Vagina (tissue), 2 donors: ENCODE data around the gene KIAA0513. TPM values are rescaled to one million over a fixed set of nuclear protein-coding genes. Genes with fewer than 3 reads are reported as not detected.

Experiments
- DNase-seq, 2 donors: peaks; one replicate each; pipeline ENCODE4 v3.0.0-alpha.2; 2017; ENCODE audit errors: extremely low spot score in 2 of 2
- H3K27ac ChIP-seq: fragments of 200-600 bp; sonication (generic); one replicate; pipeline ENCODE4 v1.5.1; 2019
- H3K27me3 ChIP-seq: fragments of 200-600 bp; sonication (generic); one replicate; pipeline ENCODE4 v1.5.1; 2019
- H3K36me3 ChIP-seq, 2 donors: fragments of 200-600 bp; sonication (generic); one replicate each; pipeline ENCODE4 v1.5.1; 2017 to 2019
- H3K4me1 ChIP-seq: fragments of 200-600 bp; sonication (generic); one replicate; pipeline ENCODE4 v1.5.1; 2019
- H3K4me3 ChIP-seq, 2 donors: fragments of 200-600 bp; sonication (generic); 1 replicate in 1 of 2; 2 replicates in 1 of 2; pipeline ENCODE4 v1.5.1; 2016 to 2019
- H3K9me3 ChIP-seq: fragments of 200-600 bp; sonication (generic); one replicate; pipeline ENCODE4 v1.5.1; 2019
- CTCF ChIP-seq, 3 experiments: fragments of 450-650 bp in 2 of 3; fragments of 200-600 bp in 1 of 3; sonication (generic) in 1 of 3; IDR thresholded peaks; one replicate each; pipeline ENCODE4 v1.5.1; 2017 to 2019; ENCODE audit warnings: antibody characterized with exemption in 3 of 3, mild to moderate bottlenecking in 2 of 3, moderate library complexity in 2 of 3
- POLR2A ChIP-seq, 2 donors: fragments of 450-650 bp; IDR thresholded peaks; one replicate each; pipeline ENCODE4 v1.6.1; 2017; ENCODE audit warnings: antibody characterized with exemption in 2 of 2, mild to moderate bottlenecking in 2 of 2, moderate library complexity in 2 of 2
- POLR2AphosphoS5 ChIP-seq, 2 donors: sonication (generic); formaldehyde crosslinking; IDR thresholded peaks; one replicate each; pipeline ENCODE4 v1.9.0; 2017; ENCODE audit warnings: antibody characterized with exemption in 2 of 2, mild to moderate bottlenecking in 2 of 2, low read depth in 1 of 2; ENCODE audit not compliant: insufficient read depth in 1 of 2
- intact Hi-C: fragments of 100-400 bp; cut with DNase I; formaldehyde crosslinking; loops from one replicate; pipeline ENCODE4 v1.15.1; 2023
- total RNA-seq: library from RNA; depleted of rRNA; stranded (reverse); fragments of >200 nt; gene quantifications from one replicate; pipeline ENCODE4 v1.2.3, GENCODE V29; 2016

The KIAA0513 gene
- total RNA-seq, 1 donor from 2014 or later = 26.8 TPM

GRCh38 chr16:84990782-84991181 is 36.8 kb upstream of the KIAA0513 start:
- Histone ChIP-seq H3K4me1 (peaks cover 48% of the 10 kb centered on the region), H3K36me3 (peaks cover 0 to 51% of the 10 kb centered on the region in 2 donors), H3K4me3 (no peak overlapping the region), H3K27me3 (no peaks in the 10 kb centered on the region), H3K9me3 (no peaks in the 10 kb centered on the region), H3K27ac (peak overlapping the region; percentile 97)
- intact Hi-C loops = no loop called here
- no peak for DNase-seq
- TF ChIP-seq POLR2A (IDR thresholded peaks at IDR 0.05) (no peak), POLR2AphosphoS5 (IDR thresholded peaks at IDR 0.05; ENCODE audit: insufficient read depth in 1 of 2, low read depth in 1 of 2) (no peak), CTCF (IDR thresholded peaks at IDR 0.05) (no peak)

- TF ChIP-seq CTCF (IDR thresholded peaks at IDR 0.05) (no peak), POLR2AphosphoS5 (IDR thresholded peaks at IDR 0.05; ENCODE audit: insufficient read depth in 1 of 2, low read depth in 1 of 2) (peak in 1 of 2 donors; percentile 19)
- DNase-seq = no peak
- no peak overlapping the region for H3K4me3 ChIP-seq
- peaks cover 42% of the 10 kb centered on the region for H3K4me1 ChIP-seq
- intact Hi-C loops = no loop called here
- no peaks in the 10 kb centered on the region for H3K9me3 ChIP-seq
- H3K27me3 ChIP-seq = no peaks in the 10 kb centered on the region
- H3K36me3 ChIP-seq = peaks cover 0 to 41% of the 10 kb centered on the region in 2 donors
- peak overlapping the region; percentile 97 for H3K27ac ChIP-seq
These were observed 34.9 kb upstream of the KIAA0513 start for GRCh38 chr16:84992717-84993075.

- peak overlapping the region; percentile 97 for H3K27ac ChIP-seq
- no peak for TF ChIP-seq POLR2A (IDR thresholded peaks at IDR 0.05)
- TF ChIP-seq POLR2AphosphoS5 (IDR thresholded peaks at IDR 0.05; ENCODE audit: insufficient read depth in 1 of 2, low read depth in 1 of 2) = no peak
- TF ChIP-seq CTCF (IDR thresholded peaks at IDR 0.05) = no peak
- DNase-seq = no peak
- peaks cover 42% of the 10 kb centered on the region for H3K4me1 ChIP-seq
- intact Hi-C loops = no loop called here
- H3K27me3 ChIP-seq = no peaks in the 10 kb centered on the region
- H3K4me3 ChIP-seq = no peak overlapping the region
- peaks cover 0 to 29% of the 10 kb centered on the region in 2 donors for H3K36me3 ChIP-seq
- no peaks in the 10 kb centered on the region for H3K9me3 ChIP-seq
These were observed 33.7 kb upstream of the KIAA0513 start for GRCh38 chr16:84993926-84994325.

GRCh38 chr16:84995663-84996062 is 31.9 kb upstream of the KIAA0513 start:
- no peak for DNase-seq
- H3K4me3 ChIP-seq = no peak overlapping the region
- TF ChIP-seq CTCF (IDR thresholded peaks at IDR 0.05) (no peak), POLR2AphosphoS5 (IDR thresholded peaks at IDR 0.05; ENCODE audit: insufficient read depth in 1 of 2, low read depth in 1 of 2) (no peak), POLR2A (IDR thresholded peaks at IDR 0.05) (no peak)
- no peaks in the 10 kb centered on the region for H3K27me3 ChIP-seq
- intact Hi-C loops = no loop called here
- peaks cover 54% of the 10 kb centered on the region for H3K4me1 ChIP-seq
- H3K27ac ChIP-seq = peak overlapping the region; percentile 97
- H3K9me3 ChIP-seq = no peaks in the 10 kb centered on the region
- H3K36me3 ChIP-seq = peaks cover 0 to 12% of the 10 kb centered on the region in 2 donors

- peaks cover 0 to 7% of the 10 kb centered on the region in 2 donors for H3K36me3 ChIP-seq
- TF ChIP-seq POLR2A (IDR thresholded peaks at IDR 0.05) (no peak), CTCF (IDR thresholded peaks at IDR 0.05) (no peak), POLR2AphosphoS5 (IDR thresholded peaks at IDR 0.05; ENCODE audit: insufficient read depth in 1 of 2, low read depth in 1 of 2) (no peak)
- intact Hi-C loops = no loop called here
- H3K27ac ChIP-seq = peak overlapping the region; percentile 97
- no peak overlapping the region for H3K4me3 ChIP-seq
- H3K27me3 ChIP-seq = no peaks in the 10 kb centered on the region
- H3K4me1 ChIP-seq = peaks cover 61% of the 10 kb centered on the region
- no peaks in the 10 kb centered on the region for H3K9me3 ChIP-seq
- DNase-seq = no peak
These were observed 31.2 kb upstream of the KIAA0513 start for GRCh38 chr16:84996365-84996764.
